SK-N-SH treated with all-trans-retinoic acid at 6 μM for 48 hours (cell line): ENCODE data around the gene KIF1A.

Experiments
- ATAC-seq: fragments of 200-7000 bp; cut with Tn5 transposase; 3 replicates; pipeline ENCODE4 v1.9.1; 2020; ENCODE audit warnings: mild to moderate bottlenecking, moderate library complexity
- ARNTL ChIP-seq: fragments of 450-650 bp; formaldehyde crosslinking; IDR thresholded peaks from 2 replicates; pipeline ENCODE4 v1.5.0; 2020; ENCODE audit warnings: low read depth, mild to moderate bottlenecking, moderate library complexity, borderline replicate concordance
- ESRRG ChIP-seq: fragments of 250-450 bp; sonication (Bioruptor Pico); IDR thresholded peaks from 2 replicates; pipeline ENCODE4 v1.6.1; 2021; ENCODE audit warnings: mild to moderate bottlenecking
- GLIS3 ChIP-seq: fragments of 250-450 bp; sonication (Bioruptor Pico); IDR thresholded peaks from 2 replicates; pipeline ENCODE4 v1.5.0; 2020; ENCODE audit warnings: mild to moderate bottlenecking, moderate library complexity
- ISL1 ChIP-seq: fragments of 250-450 bp; sonication (Bioruptor Pico); IDR thresholded peaks from 2 replicates; pipeline ENCODE4 v2.1.2; 2022; ENCODE audit warnings: mild to moderate bottlenecking, moderate library complexity
- PPARA ChIP-seq: fragments of 250-450 bp; sonication (Bioruptor Pico); IDR thresholded peaks from 2 replicates; pipeline ENCODE4 v1.5.0; 2020; ENCODE audit warnings: mild to moderate bottlenecking, borderline replicate concordance
- SNAI2 ChIP-seq: fragments of 250-450 bp; sonication (Bioruptor Pico); IDR thresholded peaks from 2 replicates; pipeline ENCODE4 v1.5.0; 2020; ENCODE audit warnings: mild to moderate bottlenecking, moderate library complexity
- TCF4 ChIP-seq: fragments of 250-450 bp; sonication (Bioruptor Pico); IDR thresholded peaks from 2 replicates; pipeline ENCODE4 v1.8.0; 2021; ENCODE audit warnings: mild to moderate bottlenecking, moderate library complexity, borderline replicate concordance
- TOX ChIP-seq: fragments of 250-450 bp; sonication (Bioruptor Pico); IDR thresholded peaks from 2 replicates; pipeline ENCODE4 v1.8.0; 2021; ENCODE audit warnings: mild to moderate bottlenecking, moderate library complexity, borderline replicate concordance
- ZC3H10 ChIP-seq: fragments of 250-450 bp; sonication (Bioruptor Pico); IDR thresholded peaks from 2 replicates; pipeline ENCODE4 v1.5.1; 2021; ENCODE audit warnings: mild to moderate bottlenecking, moderate library complexity
- ZFP3 ChIP-seq: fragments of 250-450 bp; sonication (Bioruptor Pico); IDR thresholded peaks from 2 replicates; pipeline ENCODE4 v1.5.0; 2020; ENCODE audit warnings: mild to moderate bottlenecking, moderate library complexity
- ZFP30 ChIP-seq: fragments of 450-650 bp; formaldehyde crosslinking; IDR thresholded peaks from 2 replicates; pipeline ENCODE4 v1.5.0; 2022; ENCODE audit warnings: mild to moderate bottlenecking, moderate library complexity
- ZNF565 ChIP-seq: fragments of 450-650 bp; formaldehyde crosslinking; conservative IDR thresholded peaks from 2 replicates; pipeline ENCODE4 v1.5.0; 2020; ENCODE audit warnings: low read depth, mild to moderate bottlenecking, moderate library complexity
- ZNF70 ChIP-seq: fragments of 450-650 bp; formaldehyde crosslinking; IDR thresholded peaks from 2 replicates; pipeline ENCODE4 v1.5.0; 2020; ENCODE audit warnings: mild to moderate bottlenecking, moderate library complexity
- TF ChIP-seq, protein P1 (sequence below): fragments of 250-450 bp; sonication (Bioruptor Pico); IDR thresholded peaks from 2 replicates; pipeline ENCODE4 v1.5.1; 2020; ENCODE audit warnings: low read depth, mild to moderate bottlenecking, moderate library complexity
- TF ChIP-seq, protein P2 (sequence below): fragments of 250-450 bp; sonication (Bioruptor Pico); IDR thresholded peaks from 2 replicates; pipeline ENCODE4 v1.5.1; 2021; ENCODE audit warnings: mild to moderate bottlenecking, moderate library complexity
- TF ChIP-seq, protein P3 (sequence below): fragments of 250-450 bp; sonication (Bioruptor Pico); IDR thresholded peaks from 2 replicates; pipeline ENCODE4 v1.8.0; 2021; ENCODE audit warnings: low read depth, mild to moderate bottlenecking, moderate library complexity, borderline replicate concordance
- TF ChIP-seq, protein P4 (sequence below): fragments of 250-450 bp; sonication (Bioruptor Pico); IDR thresholded peaks from 2 replicates; pipeline ENCODE4 v1.8.0; 2020; ENCODE audit warnings: mild to moderate bottlenecking, moderate library complexity, borderline replicate concordance

Gene KIF1A

DNA sequence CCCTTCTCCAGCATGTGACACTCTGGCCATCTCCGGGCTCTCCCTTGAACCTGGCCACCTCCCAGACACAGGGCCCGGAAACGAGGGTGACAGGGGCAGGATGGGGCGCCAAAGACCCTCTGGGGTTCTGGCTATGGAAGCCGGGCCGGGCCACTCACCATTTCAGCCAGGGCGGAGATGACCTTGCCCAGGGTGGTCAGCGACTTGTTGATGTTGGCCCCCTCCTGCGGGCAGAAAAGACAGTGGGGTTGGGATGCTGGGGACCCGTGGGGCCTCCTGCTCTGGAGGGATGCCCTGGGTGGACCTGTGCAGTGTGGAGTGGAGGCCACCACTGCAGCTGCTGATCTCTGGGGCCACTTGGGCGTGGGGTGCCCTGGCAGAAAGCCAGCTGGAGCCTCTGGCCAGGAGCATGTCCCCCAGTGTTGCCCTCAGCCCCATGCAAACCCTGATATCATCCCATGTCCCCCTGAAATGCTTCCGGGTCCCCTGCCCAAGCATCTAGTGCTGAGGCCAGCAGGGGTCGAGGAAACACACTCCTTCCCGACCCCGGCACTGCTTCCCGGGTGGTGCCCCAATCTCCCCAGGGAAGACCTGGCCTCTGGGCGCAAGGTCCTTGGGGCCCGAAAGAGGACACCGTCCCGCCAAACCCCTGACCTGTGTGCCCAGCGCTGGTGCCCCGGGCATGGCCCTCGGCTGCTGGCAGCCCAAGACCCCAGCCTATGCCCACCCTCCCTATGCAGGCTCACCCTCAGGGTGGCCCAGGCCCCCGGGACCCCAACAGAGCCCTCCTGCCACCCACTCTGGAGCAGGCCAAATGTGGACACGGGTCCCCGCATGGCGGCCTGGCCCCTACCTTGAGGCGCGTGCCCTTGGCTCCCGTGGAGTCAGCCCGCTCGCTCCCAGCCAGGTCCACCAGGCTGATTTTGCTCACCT, 36.9 kb downstream of the KIF1A start:
- ATAC-seq: no peak
- TF ChIP-seq ZC3H10: no peak
- TF ChIP-seq ESRRG (CRISPR knock-in tag): no peak
- TF ChIP-seq ZNF70 (CRISPR knock-in tag): no peak
- TF ChIP-seq, protein P1, sequence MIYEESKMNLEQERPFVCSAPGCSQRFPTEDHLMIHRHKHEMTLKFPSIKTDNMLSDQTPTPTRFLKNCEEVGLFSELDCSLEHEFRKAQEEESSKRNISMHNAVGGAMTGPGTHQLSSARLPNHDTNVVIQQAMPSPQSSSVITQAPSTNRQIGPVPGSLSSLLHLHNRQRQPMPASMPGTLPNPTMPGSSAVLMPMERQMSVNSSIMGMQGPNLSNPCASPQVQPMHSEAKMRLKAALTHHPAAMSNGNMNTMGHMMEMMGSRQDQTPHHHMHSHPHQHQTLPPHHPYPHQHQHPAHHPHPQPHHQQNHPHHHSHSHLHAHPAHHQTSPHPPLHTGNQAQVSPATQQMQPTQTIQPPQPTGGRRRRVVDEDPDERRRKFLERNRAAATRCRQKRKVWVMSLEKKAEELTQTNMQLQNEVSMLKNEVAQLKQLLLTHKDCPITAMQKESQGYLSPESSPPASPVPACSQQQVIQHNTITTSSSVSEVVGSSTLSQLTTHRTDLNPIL (CRISPR knock-in tag): no peak
- TF ChIP-seq SNAI2: no peak
- TF ChIP-seq ZFP3: no peak
- TF ChIP-seq GLIS3: no peak

DNA sequence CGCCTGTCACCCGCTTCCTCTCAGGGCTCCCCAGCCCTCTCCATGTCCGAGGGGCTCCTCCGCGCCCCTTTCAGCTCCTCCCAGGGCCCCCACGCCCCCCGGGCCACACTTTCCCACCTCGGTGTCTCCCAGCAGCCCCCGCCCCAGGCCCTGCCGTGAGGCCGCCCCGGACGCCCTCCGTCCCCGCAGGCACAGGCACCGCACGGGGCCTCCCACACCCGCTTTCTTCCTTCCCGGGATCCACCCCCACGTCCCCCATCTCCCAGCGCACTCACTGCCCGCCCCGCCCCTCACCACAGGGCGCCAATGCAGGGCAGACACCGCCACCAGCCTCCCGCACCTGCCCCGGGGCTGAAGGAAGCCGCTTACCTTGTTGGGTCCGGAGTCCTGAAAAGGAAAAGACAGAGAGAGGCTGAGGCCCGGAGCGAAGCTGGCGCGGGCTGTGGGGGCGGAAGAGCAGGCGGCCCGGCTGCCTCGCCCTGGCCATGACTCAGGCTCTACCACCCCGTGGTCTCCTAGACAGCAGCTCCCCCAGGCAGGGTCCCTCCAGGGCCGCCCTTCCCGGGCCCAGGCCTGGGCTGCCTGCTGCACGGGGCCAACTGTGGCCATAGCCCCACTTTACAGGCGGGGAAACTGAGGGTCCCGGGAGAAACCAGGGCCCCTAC, 37.7 kb downstream of the KIF1A start:
- no peak for ATAC-seq
- TF ChIP-seq, protein P2, sequence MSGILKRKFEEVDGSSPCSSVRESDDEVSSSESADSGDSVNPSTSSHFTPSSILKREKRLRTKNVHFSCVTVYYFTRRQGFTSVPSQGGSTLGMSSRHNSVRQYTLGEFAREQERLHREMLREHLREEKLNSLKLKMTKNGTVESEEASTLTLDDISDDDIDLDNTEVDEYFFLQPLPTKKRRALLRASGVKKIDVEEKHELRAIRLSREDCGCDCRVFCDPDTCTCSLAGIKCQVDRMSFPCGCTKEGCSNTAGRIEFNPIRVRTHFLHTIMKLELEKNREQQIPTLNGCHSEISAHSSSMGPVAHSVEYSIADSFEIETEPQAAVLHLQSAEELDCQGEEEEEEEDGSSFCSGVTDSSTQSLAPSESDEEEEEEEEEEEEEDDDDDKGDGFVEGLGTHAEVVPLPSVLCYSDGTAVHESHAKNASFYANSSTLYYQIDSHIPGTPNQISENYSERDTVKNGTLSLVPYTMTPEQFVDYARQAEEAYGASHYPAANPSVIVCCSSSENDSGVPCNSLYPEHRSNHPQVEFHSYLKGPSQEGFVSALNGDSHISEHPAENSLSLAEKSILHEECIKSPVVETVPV (CRISPR knock-in tag): no peak
- TF ChIP-seq ESRRG (CRISPR knock-in tag) (no peak), TCF4 (CRISPR knock-in tag) (no peak), ARNTL (CRISPR knock-in tag) (no peak)
- TF ChIP-seq, protein P3, sequence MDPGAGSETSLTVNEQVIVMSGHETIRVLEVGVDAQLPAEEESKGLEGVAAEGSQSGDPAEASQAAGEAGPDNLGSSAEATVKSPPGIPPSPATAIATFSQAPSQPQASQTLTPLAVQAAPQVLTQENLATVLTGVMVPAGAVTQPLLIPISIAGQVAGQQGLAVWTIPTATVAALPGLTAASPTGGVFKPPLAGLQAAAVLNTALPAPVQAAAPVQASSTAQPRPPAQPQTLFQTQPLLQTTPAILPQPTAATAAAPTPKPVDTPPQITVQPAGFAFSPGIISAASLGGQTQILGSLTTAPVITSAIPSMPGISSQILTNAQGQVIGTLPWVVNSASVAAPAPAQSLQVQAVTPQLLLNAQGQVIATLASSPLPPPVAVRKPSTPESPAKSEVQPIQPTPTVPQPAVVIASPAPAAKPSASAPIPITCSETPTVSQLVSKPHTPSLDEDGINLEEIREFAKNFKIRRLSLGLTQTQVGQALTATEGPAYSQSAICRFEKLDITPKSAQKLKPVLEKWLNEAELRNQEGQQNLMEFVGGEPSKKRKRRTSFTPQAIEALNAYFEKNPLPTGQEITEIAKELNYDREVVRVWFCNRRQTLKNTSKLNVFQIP (CRISPR knock-in tag): no peak
- TF ChIP-seq, protein P1 (CRISPR knock-in tag): no peak
- TF ChIP-seq, protein P4, sequence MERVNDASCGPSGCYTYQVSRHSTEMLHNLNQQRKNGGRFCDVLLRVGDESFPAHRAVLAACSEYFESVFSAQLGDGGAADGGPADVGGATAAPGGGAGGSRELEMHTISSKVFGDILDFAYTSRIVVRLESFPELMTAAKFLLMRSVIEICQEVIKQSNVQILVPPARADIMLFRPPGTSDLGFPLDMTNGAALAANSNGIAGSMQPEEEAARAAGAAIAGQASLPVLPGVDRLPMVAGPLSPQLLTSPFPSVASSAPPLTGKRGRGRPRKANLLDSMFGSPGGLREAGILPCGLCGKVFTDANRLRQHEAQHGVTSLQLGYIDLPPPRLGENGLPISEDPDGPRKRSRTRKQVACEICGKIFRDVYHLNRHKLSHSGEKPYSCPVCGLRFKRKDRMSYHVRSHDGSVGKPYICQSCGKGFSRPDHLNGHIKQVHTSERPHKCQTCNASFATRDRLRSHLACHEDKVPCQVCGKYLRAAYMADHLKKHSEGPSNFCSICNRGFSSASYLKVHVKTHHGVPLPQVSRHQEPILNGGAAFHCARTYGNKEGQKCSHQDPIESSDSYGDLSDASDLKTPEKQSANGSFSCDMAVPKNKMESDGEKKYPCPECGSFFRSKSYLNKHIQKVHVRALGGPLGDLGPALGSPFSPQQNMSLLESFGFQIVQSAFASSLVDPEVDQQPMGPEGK (CRISPR knock-in tag): no peak

DNA sequence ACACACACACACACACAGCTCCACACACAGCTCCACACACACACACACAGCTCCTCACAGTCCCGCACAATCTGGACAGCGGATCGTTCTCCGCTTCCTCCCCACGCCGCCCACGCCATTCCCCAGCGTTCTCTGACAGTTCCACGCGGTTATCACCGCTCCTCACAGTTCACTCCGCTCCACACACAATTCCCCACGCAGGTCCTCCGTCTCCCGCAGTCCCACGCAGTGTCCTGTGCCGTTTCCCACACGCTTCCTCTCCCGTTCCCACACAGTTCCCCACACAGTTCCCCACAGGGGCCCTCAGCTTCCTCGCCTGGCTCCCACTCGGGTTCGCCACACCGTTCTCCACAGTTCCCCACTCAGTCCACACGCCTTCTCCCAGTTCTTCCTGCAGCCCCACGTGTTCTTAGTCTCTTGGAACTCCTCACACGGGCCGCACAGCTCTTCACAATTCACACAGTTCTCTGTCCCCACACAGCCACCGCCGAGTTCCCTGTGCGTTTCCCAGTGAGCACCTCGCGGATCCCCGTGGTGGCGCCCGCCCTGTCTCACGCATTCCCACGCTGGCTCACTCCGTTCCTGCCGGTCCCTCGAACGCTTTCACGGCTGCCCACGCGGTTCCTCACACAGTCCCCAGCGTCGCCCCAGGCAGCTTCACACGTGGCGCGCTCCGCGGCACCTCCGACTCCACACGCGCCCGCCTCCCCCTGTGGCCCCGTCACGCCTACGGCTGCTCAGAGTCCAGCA, 38.4 kb downstream of the KIF1A start:
- TF ChIP-seq ZNF70 (CRISPR knock-in tag) (no peak), ZC3H10 (no peak), TCF4 (CRISPR knock-in tag) (no peak), TOX (CRISPR knock-in tag) (no peak)
- no peak for ATAC-seq

DNA sequence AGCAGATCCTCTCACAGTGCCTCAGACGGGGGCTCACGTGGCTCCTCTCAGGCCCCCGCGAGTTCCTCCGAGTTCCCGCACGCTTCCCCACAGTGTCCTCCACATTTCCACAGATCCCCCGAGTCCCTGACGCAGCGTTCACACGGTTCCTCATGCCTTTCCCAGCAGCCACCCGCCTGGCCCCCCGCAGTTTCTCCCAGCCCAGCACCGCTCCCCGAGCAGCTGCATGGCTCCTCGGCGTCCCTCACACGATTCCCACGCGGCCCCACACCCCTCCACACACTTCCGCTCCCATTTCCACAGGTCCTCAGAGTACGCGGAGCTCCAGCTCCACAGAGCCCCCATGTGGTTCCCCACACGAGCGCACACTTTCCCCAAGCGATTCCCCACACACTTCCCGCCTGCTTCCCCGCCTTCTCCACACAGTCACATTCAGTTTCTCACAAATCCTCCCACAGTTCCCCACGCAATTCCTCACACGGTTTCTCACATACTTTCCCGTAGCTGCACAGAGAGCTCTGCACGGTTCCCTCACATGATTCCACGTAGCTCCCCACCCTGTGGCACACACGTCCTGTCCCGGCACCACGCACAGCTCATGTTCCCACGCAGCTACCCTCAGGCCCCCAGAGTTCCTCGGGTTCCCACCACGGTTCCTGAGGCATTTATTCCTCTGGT, 39.9 kb downstream of the KIF1A start:
- ATAC-seq: no peak
- TF ChIP-seq ESRRG (CRISPR knock-in tag): no peak
- no peak for TF ChIP-seq ZFP30 (CRISPR knock-in tag)
- TF ChIP-seq, protein P1 (CRISPR knock-in tag): no peak
- TF ChIP-seq GLIS3: no peak
- TF ChIP-seq TCF4 (CRISPR knock-in tag): no peak
- TF ChIP-seq PPARA (CRISPR knock-in tag): no peak
- no peak for TF ChIP-seq ZNF70 (CRISPR knock-in tag)
- TF ChIP-seq ZC3H10: no peak
- no peak for TF ChIP-seq ISL1 (CRISPR knock-in tag)
- TF ChIP-seq ZNF565: no peak
- TF ChIP-seq, protein P2 (CRISPR knock-in tag): no peak
- TF ChIP-seq SNAI2: no peak
- no peak for TF ChIP-seq TOX (CRISPR knock-in tag)
- no peak for TF ChIP-seq ZFP3
- TF ChIP-seq ARNTL (CRISPR knock-in tag): no peak
